H9 (cell line): Measurements from ENCODE around the gene CXorf58. TPM values are rescaled to one million over a fixed set of nuclear protein-coding genes. Genes with fewer than 3 reads are reported as not detected.

ENCODE experiments used
- DNase-seq: peaks from one replicate; pipeline ENCODE4 v3.0.0-alpha.2; 2017
- H2AFZ ChIP-seq: one replicate; pipeline ENCODE4 v1.6.1; 2013; ENCODE audit warnings: mild to moderate bottlenecking, low read length, control low read depth, moderate library complexity
- H2AK5ac ChIP-seq: 2 replicates; pipeline ENCODE4 v1.6.1; 2013; ENCODE audit warnings: low read length, control low read depth, mixed read lengths; ENCODE audit not compliant: insufficient read length
- H2BK120ac ChIP-seq: one replicate; pipeline ENCODE4 v1.6.1; 2013; ENCODE audit warnings: low read depth, mild to moderate bottlenecking, low read length, control low read depth, inconsistent platforms; ENCODE audit not compliant: poor library complexity, severe bottlenecking
- H2BK12ac ChIP-seq: 2 replicates; pipeline ENCODE4 v1.6.1; 2013; ENCODE audit warnings: low read length, control low read depth, mixed read lengths, low read depth; ENCODE audit not compliant: insufficient read length
- H2BK15ac ChIP-seq: 2 replicates; pipeline ENCODE4 v1.6.1; 2013; ENCODE audit warnings: low read depth, low read length, control low read depth
- H2BK20ac ChIP-seq: one replicate; pipeline ENCODE4 v1.6.1; 2013; ENCODE audit warnings: low read depth, mild to moderate bottlenecking, low read length, control low read depth, inconsistent platforms; ENCODE audit not compliant: poor library complexity, severe bottlenecking
- H2BK5ac ChIP-seq: 2 replicates; pipeline ENCODE4 v1.6.1; 2013; ENCODE audit warnings: low read length, control low read depth, mixed read lengths; ENCODE audit not compliant: insufficient read length
- H3K14ac ChIP-seq: 2 replicates; pipeline ENCODE4 v1.6.1; 2013; ENCODE audit warnings: low read length, control low read depth; ENCODE audit not compliant: insufficient read depth
- H3K18ac ChIP-seq: 2 replicates; pipeline ENCODE4 v1.6.1; 2013; ENCODE audit warnings: low read depth, mild to moderate bottlenecking, mixed read lengths, low read length, control low read depth; ENCODE audit not compliant: insufficient read length
- H3K23ac ChIP-seq: 2 replicates; pipeline ENCODE4 v1.6.1; 2013; ENCODE audit warnings: low read length, control low read depth, mixed read lengths, low read depth; ENCODE audit not compliant: insufficient read length
- H3K23me2 ChIP-seq: 2 replicates; pipeline ENCODE4 v1.6.1; 2013; ENCODE audit warnings: low read depth, mild to moderate bottlenecking, mixed read lengths, low read length, control low read depth; ENCODE audit not compliant: insufficient read length, poor library complexity, severe bottlenecking
- H3K27ac ChIP-seq: 2 replicates; pipeline ENCODE4 v1.5.1; 2013; ENCODE audit warnings: low read length, control low read depth, mixed read lengths, low read depth; ENCODE audit not compliant: insufficient read length
- H3K27me3 ChIP-seq: 2 replicates; pipeline ENCODE4 v1.6.1; 2013; ENCODE audit warnings: low read length, control low read depth, inconsistent platforms; ENCODE audit not compliant: insufficient read depth
- H3K4ac ChIP-seq: 2 replicates; pipeline ENCODE4 v1.6.1; 2013; ENCODE audit warnings: low read depth, mild to moderate bottlenecking, control low read depth, inconsistent platforms, low read length, moderate library complexity
- H3K4me1 ChIP-seq: 2 replicates; pipeline ENCODE4 v1.6.1; 2013; ENCODE audit warnings: low read length, control low read depth, inconsistent platforms; ENCODE audit not compliant: insufficient read depth
- H3K4me2 ChIP-seq: 2 replicates; pipeline ENCODE4 v1.6.1; 2013; ENCODE audit warnings: low read length, control low read depth, mixed read lengths; ENCODE audit not compliant: insufficient read length, insufficient read depth
- H3K56ac ChIP-seq: 2 replicates; pipeline ENCODE4 v1.6.1; 2013; ENCODE audit warnings: low read depth, mild to moderate bottlenecking, mixed read lengths, low read length, control low read depth; ENCODE audit not compliant: insufficient read length
- H3K79me1 ChIP-seq: 2 replicates; pipeline ENCODE4 v1.6.1; 2013; ENCODE audit warnings: low read depth, mild to moderate bottlenecking, moderate library complexity, low read length, control low read depth, inconsistent platforms; ENCODE audit not compliant: insufficient read depth, poor library complexity, severe bottlenecking
- H3K79me2 ChIP-seq: 2 replicates; pipeline ENCODE4 v1.6.1; 2013; ENCODE audit warnings: low read length, control low read depth, inconsistent platforms; ENCODE audit not compliant: insufficient read depth
- H3K9ac ChIP-seq: 2 replicates; pipeline ENCODE4 v1.6.1; 2013; ENCODE audit warnings: low read length, control low read depth, mixed read lengths; ENCODE audit not compliant: insufficient read length; ENCODE audit errors: extremely low read depth
- H3K9me3 ChIP-seq: one replicate; pipeline ENCODE4 v1.6.1; 2013; ENCODE audit warnings: low read depth, low read length, inconsistent platforms; ENCODE audit not compliant: control insufficient read depth
- H3T11ph ChIP-seq: one replicate; pipeline ENCODE4 v1.6.1; 2013; ENCODE audit warnings: mild to moderate bottlenecking, low read length, control low read depth, inconsistent platforms
- H4K20me1 ChIP-seq: one replicate; pipeline ENCODE4 v1.6.1; 2013; ENCODE audit not compliant: control insufficient read depth, insufficient read length, insufficient read depth
- H4K5ac ChIP-seq: 2 replicates; pipeline ENCODE4 v1.6.1; 2013; ENCODE audit warnings: low read depth, mild to moderate bottlenecking, mixed read lengths, low read length, control low read depth; ENCODE audit not compliant: insufficient read length
- H4K8ac ChIP-seq: replicated peaks from 2 replicates; pipeline ENCODE4 v1.6.1; 2013; ENCODE audit warnings: low read length, control low read depth, mixed read lengths, low read depth; ENCODE audit not compliant: insufficient read length
- H4K91ac ChIP-seq: 2 replicates; pipeline ENCODE4 v1.6.1; 2013; ENCODE audit warnings: low read depth, mild to moderate bottlenecking, moderate library complexity, mixed read lengths, low read length, control low read depth; ENCODE audit not compliant: insufficient read length
- H3K27ac Mint-ChIP-seq, 3 experiments: 2 replicates in 2 of 3; 3 replicates in 1 of 3; pipeline ENCODE4 v1.8.0; 2020 to 2021; ENCODE audit warnings: mixed read lengths in 3 of 3, mild to moderate bottlenecking in 1 of 3, moderate library complexity in 1 of 3
- H3K27me3 Mint-ChIP-seq: 2 replicates; pipeline ENCODE4 v1.8.0; 2021; ENCODE audit warnings: low read depth, mild to moderate bottlenecking, moderate library complexity, mixed read lengths
- H3K36me3 Mint-ChIP-seq, 3 experiments: 2 replicates in 2 of 3; 3 replicates in 1 of 3; pipeline ENCODE4 v1.8.0; 2020 to 2021; ENCODE audit warnings: low read depth in 3 of 3, mixed read lengths in 3 of 3; ENCODE audit not compliant: insufficient read depth in 1 of 3
- H3K4me1 Mint-ChIP-seq, 2 experiments: 2 replicates each; pipeline ENCODE4 v1.8.0; 2020; ENCODE audit warnings: mixed read lengths in 2 of 2
- H3K4me3 Mint-ChIP-seq, 2 experiments: 2 replicates in 1 of 2; 3 replicates in 1 of 2; pipeline ENCODE4 v1.8.0; 2020 to 2021; ENCODE audit warnings: mild to moderate bottlenecking in 2 of 2, mixed read lengths in 2 of 2, moderate library complexity in 1 of 2
- H3K9me3 Mint-ChIP-seq, 2 experiments: 2 replicates in 1 of 2; 3 replicates in 1 of 2; pipeline ENCODE4 v1.8.0; 2020; ENCODE audit warnings: mild to moderate bottlenecking in 2 of 2, mixed read lengths in 2 of 2, moderate library complexity in 1 of 2
- CTCF ChIP-seq: fragments of 200-600 bp; sonication (generic); conservative IDR thresholded peaks from 3 replicates; pipeline ENCODE4 v1.8.0; 2021; ENCODE audit warnings: antibody characterized with exemption, mild to moderate bottlenecking
- WGBS: extraction: QIAGEN DNeasy Blood & Tissue Kit; methylation state at CpG from one replicate; pipeline ENCODE4 v1.1.7; 2013; ENCODE audit warnings: missing lambda C conversion rate, low lambda C conversion rate, mixed read lengths; ENCODE audit not compliant: insufficient read length; ENCODE audit errors: extremely low coverage; 5-methylcytosine and 5-hydroxymethylcytosine counted together
- total RNA-seq: library from RNA; stranded (reverse); gene quantifications from 2 replicates; pipeline ENCODE4 v1.2.1, GENCODE V29; 2021

CXorf58 gene
- total RNA-seq, 1 experiment from 2014 or later, result not detected

GRCh38 chrX:23884427-23885024, 23.3 kb upstream of the CXorf58 start:
- no peak overlapping the region for H2BK20ac ChIP-seq
- Mint-ChIP-seq H3K27ac (peak overlapping the region in 2 of 3 experiments; percentile 6 to 45; a peak in 5 of 7 replicates), H3K27me3 (no peaks in the 10 kb centered on the region), H3K4me3 (no peak overlapping the region), H3K36me3 (peaks cover 2 to 12% (median 5%) of the 10 kb centered on the region in 3 experiments; a peak in 5 of 7 replicates), H3K9me3 (no peaks in the 10 kb centered on the region), H3K4me1 (peaks cover 30 to 37% of the 10 kb centered on the region in 2 experiments)
- WGBS, result no CpG with 5 or more reads among the region's 4 CpGs
- no peak overlapping the region for H2BK120ac ChIP-seq
- no peak overlapping the region for H4K8ac ChIP-seq
- no peak overlapping the region for H3K14ac ChIP-seq
- H3K27ac ChIP-seq, result no peak overlapping the region
- H3K4me2 ChIP-seq, result no peak overlapping the region
- H3K18ac ChIP-seq, result no peak overlapping the region
- H3K56ac ChIP-seq, result no peak overlapping the region
- no peak overlapping the region for H2BK5ac ChIP-seq
- 0 out of 2 replicates have a peak, but pooled peaks cover 1% of the 10 kb centered on the region for H3K79me2 ChIP-seq
- H3K4me1 ChIP-seq, result no peaks in the 10 kb centered on the region; the same call in 1 of the 2 replicates
- no peaks in the 10 kb centered on the region for H3K23me2 ChIP-seq
- no peak overlapping the region for H3K23ac ChIP-seq
- H3K27me3 ChIP-seq, result no peaks in the 10 kb centered on the region
- H2BK12ac ChIP-seq, result no peak overlapping the region
- H3K9ac ChIP-seq, result no peak overlapping the region
- no peak overlapping the region for H2BK15ac ChIP-seq
- no peak overlapping the region for H2AFZ ChIP-seq
- no peak for DNase-seq
- no peaks in the 10 kb centered on the region for H4K20me1 ChIP-seq
- no peak for TF ChIP-seq CTCF
- no peak overlapping the region for H2AK5ac ChIP-seq
- no peak overlapping the region for H4K5ac ChIP-seq
- no peaks in the 10 kb centered on the region for H3K79me1 ChIP-seq
- no peak overlapping the region for H4K91ac ChIP-seq
- no peak overlapping the region for H3K4ac ChIP-seq
- no peaks in the 10 kb centered on the region for H3K9me3 ChIP-seq
- H3T11ph ChIP-seq, result no peak overlapping the region
